Stimulated activated CD4-positive, alpha-beta T cell treated with anti-CD3 and anti-CD28 coated beads, Interleukin-12 subunit alpha, Interleukin-12 subunit beta, amount 100 ng/mL, for 48 hours (primary cell): ENCODE data around the gene ARL4C.

Source experiments
- DNase-seq, 3 donors: peaks; one replicate each; pipeline ENCODE4 v3.0.0-alpha.2; 2020; ENCODE audit warnings: low read depth in 2 of 3, low spot score in 1 of 3

Gene ARL4C

GRCh38 chr2:234500394-234501006 is 3.6 kb upstream of the ARL4C start:
- DNase-seq, result peak in 2 of 3 donors; percentile 57 to 60

GRCh38 chr2:234497594-234498235 is 834 bp upstream of the ARL4C start:
- no peak for DNase-seq

GRCh38 chr2:234496055-234496834 is 636 bp downstream of the ARL4C start:
- no peak for DNase-seq

GRCh38 chr2:234495251-234496054 is 1.4 kb downstream of the ARL4C start:
- DNase-seq, result no peak

GRCh38 chr2:234494361-234495250 is 2.3 kb downstream of the ARL4C start:
- DNase-seq, result no peak

GRCh38 chr2:234493796-234494195 is 3.1 kb downstream of the ARL4C start:
- DNase-seq, result no peak

GRCh38 chr2:234492717-234493485 is 4.0 kb downstream of the ARL4C start:
- no peak for DNase-seq

- DNase-seq, result no peak
Observed at GRCh38 chr2:234491897-234492296, 5.0 kb downstream of the ARL4C start.

- no peak for DNase-seq
Observed at GRCh38 chr2:234491281-234491680, 5.6 kb downstream of the ARL4C start.

- no peak for DNase-seq
Observed at GRCh38 chr2:234490271-234491091, 6.4 kb downstream of the ARL4C start.

GRCh38 chr2:234488913-234489451 is 7.9 kb downstream of the ARL4C start:
- DNase-seq, result peak in 1 of 3 donors; percentile 37

- DNase-seq, result no peak
Observed at GRCh38 chr2:234488486-234488885, 8.4 kb downstream of the ARL4C start.

GRCh38 chr2:234487356-234487755 is 9.5 kb downstream of the ARL4C start:
- no peak for DNase-seq

GRCh38 chr2:234483568-234484251 is 13.2 kb downstream of the ARL4C start:
- DNase-seq, result peak in 2 of 3 donors; percentile 66

GRCh38 chr2:234481301-234481700 is 15.6 kb downstream of the ARL4C start:
- no peak for DNase-seq

GRCh38 chr2:234480337-234480736 is 16.5 kb downstream of the ARL4C start:
- no peak for DNase-seq

- no peak for DNase-seq
Observed at GRCh38 chr2:234479465-234479864, 17.4 kb downstream of the ARL4C start.
